H9 (cell line): ENCODE data around the gene LEMD3. TPM values are rescaled to one million over a fixed set of nuclear protein-coding genes. Genes with fewer than 3 reads are reported as not detected.

Experiments
- DNase-seq: peaks from one replicate; pipeline ENCODE4 v3.0.0-alpha.2; 2017
- H2AFZ ChIP-seq: one replicate; pipeline ENCODE4 v1.6.1; 2013; ENCODE audit warnings: mild to moderate bottlenecking, low read length, control low read depth, moderate library complexity
- H2AK5ac ChIP-seq: 2 replicates; pipeline ENCODE4 v1.6.1; 2013; ENCODE audit warnings: low read length, control low read depth, mixed read lengths; ENCODE audit not compliant: insufficient read length
- H2BK120ac ChIP-seq: one replicate; pipeline ENCODE4 v1.6.1; 2013; ENCODE audit warnings: low read depth, mild to moderate bottlenecking, low read length, control low read depth, inconsistent platforms; ENCODE audit not compliant: poor library complexity, severe bottlenecking
- H2BK12ac ChIP-seq: 2 replicates; pipeline ENCODE4 v1.6.1; 2013; ENCODE audit warnings: low read length, control low read depth, mixed read lengths, low read depth; ENCODE audit not compliant: insufficient read length
- H2BK15ac ChIP-seq: 2 replicates; pipeline ENCODE4 v1.6.1; 2013; ENCODE audit warnings: low read depth, low read length, control low read depth
- H2BK20ac ChIP-seq: one replicate; pipeline ENCODE4 v1.6.1; 2013; ENCODE audit warnings: low read depth, mild to moderate bottlenecking, low read length, control low read depth, inconsistent platforms; ENCODE audit not compliant: poor library complexity, severe bottlenecking
- H2BK5ac ChIP-seq: 2 replicates; pipeline ENCODE4 v1.6.1; 2013; ENCODE audit warnings: low read length, control low read depth, mixed read lengths; ENCODE audit not compliant: insufficient read length
- H3K14ac ChIP-seq: 2 replicates; pipeline ENCODE4 v1.6.1; 2013; ENCODE audit warnings: low read length, control low read depth; ENCODE audit not compliant: insufficient read depth
- H3K18ac ChIP-seq: 2 replicates; pipeline ENCODE4 v1.6.1; 2013; ENCODE audit warnings: low read depth, mild to moderate bottlenecking, mixed read lengths, low read length, control low read depth; ENCODE audit not compliant: insufficient read length
- H3K23ac ChIP-seq: 2 replicates; pipeline ENCODE4 v1.6.1; 2013; ENCODE audit warnings: low read length, control low read depth, mixed read lengths, low read depth; ENCODE audit not compliant: insufficient read length
- H3K23me2 ChIP-seq: 2 replicates; pipeline ENCODE4 v1.6.1; 2013; ENCODE audit warnings: low read depth, mild to moderate bottlenecking, mixed read lengths, low read length, control low read depth; ENCODE audit not compliant: insufficient read length, poor library complexity, severe bottlenecking
- H3K27ac ChIP-seq: 2 replicates; pipeline ENCODE4 v1.5.1; 2013; ENCODE audit warnings: low read length, control low read depth, mixed read lengths, low read depth; ENCODE audit not compliant: insufficient read length
- H3K27me3 ChIP-seq: 2 replicates; pipeline ENCODE4 v1.6.1; 2013; ENCODE audit warnings: low read length, control low read depth, inconsistent platforms; ENCODE audit not compliant: insufficient read depth
- H3K4ac ChIP-seq: 2 replicates; pipeline ENCODE4 v1.6.1; 2013; ENCODE audit warnings: low read depth, mild to moderate bottlenecking, control low read depth, inconsistent platforms, low read length, moderate library complexity
- H3K4me1 ChIP-seq: 2 replicates; pipeline ENCODE4 v1.6.1; 2013; ENCODE audit warnings: low read length, control low read depth, inconsistent platforms; ENCODE audit not compliant: insufficient read depth
- H3K4me2 ChIP-seq: 2 replicates; pipeline ENCODE4 v1.6.1; 2013; ENCODE audit warnings: low read length, control low read depth, mixed read lengths; ENCODE audit not compliant: insufficient read length, insufficient read depth
- H3K56ac ChIP-seq: 2 replicates; pipeline ENCODE4 v1.6.1; 2013; ENCODE audit warnings: low read depth, mild to moderate bottlenecking, mixed read lengths, low read length, control low read depth; ENCODE audit not compliant: insufficient read length
- H3K79me1 ChIP-seq: 2 replicates; pipeline ENCODE4 v1.6.1; 2013; ENCODE audit warnings: low read depth, mild to moderate bottlenecking, moderate library complexity, low read length, control low read depth, inconsistent platforms; ENCODE audit not compliant: insufficient read depth, poor library complexity, severe bottlenecking
- H3K79me2 ChIP-seq: 2 replicates; pipeline ENCODE4 v1.6.1; 2013; ENCODE audit warnings: low read length, control low read depth, inconsistent platforms; ENCODE audit not compliant: insufficient read depth
- H3K9ac ChIP-seq: 2 replicates; pipeline ENCODE4 v1.6.1; 2013; ENCODE audit warnings: low read length, control low read depth, mixed read lengths; ENCODE audit not compliant: insufficient read length; ENCODE audit errors: extremely low read depth
- H3K9me3 ChIP-seq: one replicate; pipeline ENCODE4 v1.6.1; 2013; ENCODE audit warnings: low read depth, low read length, inconsistent platforms; ENCODE audit not compliant: control insufficient read depth
- H3T11ph ChIP-seq: one replicate; pipeline ENCODE4 v1.6.1; 2013; ENCODE audit warnings: mild to moderate bottlenecking, low read length, control low read depth, inconsistent platforms
- H4K20me1 ChIP-seq: one replicate; pipeline ENCODE4 v1.6.1; 2013; ENCODE audit not compliant: control insufficient read depth, insufficient read length, insufficient read depth
- H4K5ac ChIP-seq: 2 replicates; pipeline ENCODE4 v1.6.1; 2013; ENCODE audit warnings: low read depth, mild to moderate bottlenecking, mixed read lengths, low read length, control low read depth; ENCODE audit not compliant: insufficient read length
- H4K8ac ChIP-seq: replicated peaks from 2 replicates; pipeline ENCODE4 v1.6.1; 2013; ENCODE audit warnings: low read length, control low read depth, mixed read lengths, low read depth; ENCODE audit not compliant: insufficient read length
- H4K91ac ChIP-seq: 2 replicates; pipeline ENCODE4 v1.6.1; 2013; ENCODE audit warnings: low read depth, mild to moderate bottlenecking, moderate library complexity, mixed read lengths, low read length, control low read depth; ENCODE audit not compliant: insufficient read length
- H3K27ac Mint-ChIP-seq, 3 experiments: 2 replicates in 2 of 3; 3 replicates in 1 of 3; pipeline ENCODE4 v1.8.0; 2020 to 2021; ENCODE audit warnings: mixed read lengths in 3 of 3, mild to moderate bottlenecking in 1 of 3, moderate library complexity in 1 of 3
- H3K27me3 Mint-ChIP-seq: 2 replicates; pipeline ENCODE4 v1.8.0; 2021; ENCODE audit warnings: low read depth, mild to moderate bottlenecking, moderate library complexity, mixed read lengths
- H3K36me3 Mint-ChIP-seq, 3 experiments: 2 replicates in 2 of 3; 3 replicates in 1 of 3; pipeline ENCODE4 v1.8.0; 2020 to 2021; ENCODE audit warnings: low read depth in 3 of 3, mixed read lengths in 3 of 3; ENCODE audit not compliant: insufficient read depth in 1 of 3
- H3K4me1 Mint-ChIP-seq, 2 experiments: 2 replicates each; pipeline ENCODE4 v1.8.0; 2020; ENCODE audit warnings: mixed read lengths in 2 of 2
- H3K4me3 Mint-ChIP-seq, 2 experiments: 2 replicates in 1 of 2; 3 replicates in 1 of 2; pipeline ENCODE4 v1.8.0; 2020 to 2021; ENCODE audit warnings: mild to moderate bottlenecking in 2 of 2, mixed read lengths in 2 of 2, moderate library complexity in 1 of 2
- H3K9me3 Mint-ChIP-seq, 2 experiments: 2 replicates in 1 of 2; 3 replicates in 1 of 2; pipeline ENCODE4 v1.8.0; 2020; ENCODE audit warnings: mild to moderate bottlenecking in 2 of 2, mixed read lengths in 2 of 2, moderate library complexity in 1 of 2
- CTCF ChIP-seq: fragments of 200-600 bp; sonication (generic); conservative IDR thresholded peaks from 3 replicates; pipeline ENCODE4 v1.8.0; 2021; ENCODE audit warnings: antibody characterized with exemption, mild to moderate bottlenecking
- WGBS: extraction: QIAGEN DNeasy Blood & Tissue Kit; methylation state at CpG from one replicate; pipeline ENCODE4 v1.1.7; 2013; ENCODE audit warnings: missing lambda C conversion rate, low lambda C conversion rate, mixed read lengths; ENCODE audit not compliant: insufficient read length; ENCODE audit errors: extremely low coverage; 5-methylcytosine and 5-hydroxymethylcytosine counted together
- total RNA-seq: library from RNA; stranded (reverse); gene quantifications from 2 replicates; pipeline ENCODE4 v1.2.1, GENCODE V29; 2021

The LEMD3 gene
- total RNA-seq, 1 experiment from 2014 or later, result 38.1 TPM

- no peak overlapping the region for H4K8ac ChIP-seq
- no peak overlapping the region for H3K23ac ChIP-seq
- H3K27me3 ChIP-seq, result no peaks in the 10 kb centered on the region
- no peak overlapping the region for H3K4me3 Mint-ChIP-seq
- no peaks in the 10 kb centered on the region for H3K79me1 ChIP-seq
- no CpG with 5 or more reads among the region's 2 CpGs for WGBS
- H3K27me3 Mint-ChIP-seq, result no peaks in the 10 kb centered on the region
- H3K4me1 ChIP-seq, result no peaks in the 10 kb centered on the region
- H3T11ph ChIP-seq, result no peak overlapping the region
- H2BK15ac ChIP-seq, result no peak overlapping the region
- H3K9ac ChIP-seq, result no peak overlapping the region
- H3K23me2 ChIP-seq, result no peaks in the 10 kb centered on the region
- H4K91ac ChIP-seq, result no peak overlapping the region
- no peaks in the 10 kb centered on the region for H4K20me1 ChIP-seq
- no peak for TF ChIP-seq CTCF
- no peak overlapping the region for H3K18ac ChIP-seq
- H3K79me2 ChIP-seq, result no peaks in the 10 kb centered on the region
- peak overlapping the region in 1 of 3 experiments; percentile 45; a peak in 2 of 7 replicates for H3K27ac Mint-ChIP-seq
- no peak overlapping the region for H2BK5ac ChIP-seq
- no peaks in the 10 kb centered on the region for H3K9me3 Mint-ChIP-seq
- no peaks in the 10 kb centered on the region for H3K9me3 ChIP-seq
- H3K14ac ChIP-seq, result no peak overlapping the region
- no peaks in the 10 kb centered on the region for H3K4me1 Mint-ChIP-seq
- no peak for DNase-seq
- H3K36me3 Mint-ChIP-seq, result peaks cover 2 to 19% (median 15%) of the 10 kb centered on the region in 3 experiments; a peak in 5 of 7 replicates
- no peak overlapping the region for H3K27ac ChIP-seq
- no peak overlapping the region for H3K4me2 ChIP-seq
- H4K5ac ChIP-seq, result no peak overlapping the region
- H2AK5ac ChIP-seq, result no peak overlapping the region
- H2BK120ac ChIP-seq, result no peak overlapping the region
- H3K56ac ChIP-seq, result no peak overlapping the region
- H2AFZ ChIP-seq, result no peak overlapping the region
- H2BK20ac ChIP-seq, result no peak overlapping the region
- no peak overlapping the region for H2BK12ac ChIP-seq
- no peak overlapping the region for H3K4ac ChIP-seq
These were observed 79.6 kb downstream of the LEMD3 start for GRCh38 chr12:65248656-65249633.
